Measurements from ENCODE around the gene GNA12.

- TF ChIP-seq EZH2 (IDR thresholded peaks at IDR 0.05) (no peak), POLR2AphosphoS5 (IDR thresholded peaks at IDR 0.05; ENCODE audit: borderline replicate concordance, low read depth, low read length) (no peak)
Observed at GRCh38 chr7:2791390-2791789, 52.7 kb downstream of the GNA12 start.

All from SK-N-MC (cell line).